Vagina (tissue), 2 donors: ENCODE measurements around the gene R3HDM2. TPM values are rescaled to one million over a fixed set of nuclear protein-coding genes. Genes with fewer than 3 reads are reported as not detected.

Source experiments
- DNase-seq, 2 donors: peaks; one replicate each; pipeline ENCODE4 v3.0.0-alpha.2; 2017; ENCODE audit errors: extremely low spot score in 2 of 2
- H3K27ac ChIP-seq: fragments of 200-600 bp; sonication (generic); one replicate; pipeline ENCODE4 v1.5.1; 2019
- H3K27me3 ChIP-seq: fragments of 200-600 bp; sonication (generic); one replicate; pipeline ENCODE4 v1.5.1; 2019
- H3K36me3 ChIP-seq, 2 donors: fragments of 200-600 bp; sonication (generic); one replicate each; pipeline ENCODE4 v1.5.1; 2017 to 2019
- H3K4me1 ChIP-seq: fragments of 200-600 bp; sonication (generic); one replicate; pipeline ENCODE4 v1.5.1; 2019
- H3K4me3 ChIP-seq, 2 donors: fragments of 200-600 bp; sonication (generic); 1 replicate in 1 of 2; 2 replicates in 1 of 2; pipeline ENCODE4 v1.5.1; 2016 to 2019
- H3K9me3 ChIP-seq: fragments of 200-600 bp; sonication (generic); one replicate; pipeline ENCODE4 v1.5.1; 2019
- POLR2A ChIP-seq, 2 donors: fragments of 450-650 bp; IDR thresholded peaks; one replicate each; pipeline ENCODE4 v1.6.1; 2017; ENCODE audit warnings: antibody characterized with exemption in 2 of 2, mild to moderate bottlenecking in 2 of 2, moderate library complexity in 2 of 2
- POLR2AphosphoS5 ChIP-seq, 2 donors: sonication (generic); formaldehyde crosslinking; IDR thresholded peaks; one replicate each; pipeline ENCODE4 v1.9.0; 2017; ENCODE audit warnings: antibody characterized with exemption in 2 of 2, mild to moderate bottlenecking in 2 of 2, low read depth in 1 of 2; ENCODE audit not compliant: insufficient read depth in 1 of 2
- intact Hi-C: fragments of 100-400 bp; cut with DNase I; formaldehyde crosslinking; loops from one replicate; pipeline ENCODE4 v1.15.1; 2023
- total RNA-seq: library from RNA; depleted of rRNA; stranded (reverse); fragments of >200 nt; gene quantifications from one replicate; pipeline ENCODE4 v1.2.3, GENCODE V29; 2016
- TF ChIP-seq, protein P1 (sequence below), 3 experiments: fragments of 450-650 bp in 2 of 3; fragments of 200-600 bp in 1 of 3; sonication (generic) in 1 of 3; IDR thresholded peaks; one replicate each; pipeline ENCODE4 v1.5.1; 2017 to 2019; ENCODE audit warnings: antibody characterized with exemption in 3 of 3, mild to moderate bottlenecking in 2 of 3, moderate library complexity in 2 of 3

The R3HDM2 gene
- total RNA-seq, 1 donor from 2014 or later: 44.2 TPM

DNA sequence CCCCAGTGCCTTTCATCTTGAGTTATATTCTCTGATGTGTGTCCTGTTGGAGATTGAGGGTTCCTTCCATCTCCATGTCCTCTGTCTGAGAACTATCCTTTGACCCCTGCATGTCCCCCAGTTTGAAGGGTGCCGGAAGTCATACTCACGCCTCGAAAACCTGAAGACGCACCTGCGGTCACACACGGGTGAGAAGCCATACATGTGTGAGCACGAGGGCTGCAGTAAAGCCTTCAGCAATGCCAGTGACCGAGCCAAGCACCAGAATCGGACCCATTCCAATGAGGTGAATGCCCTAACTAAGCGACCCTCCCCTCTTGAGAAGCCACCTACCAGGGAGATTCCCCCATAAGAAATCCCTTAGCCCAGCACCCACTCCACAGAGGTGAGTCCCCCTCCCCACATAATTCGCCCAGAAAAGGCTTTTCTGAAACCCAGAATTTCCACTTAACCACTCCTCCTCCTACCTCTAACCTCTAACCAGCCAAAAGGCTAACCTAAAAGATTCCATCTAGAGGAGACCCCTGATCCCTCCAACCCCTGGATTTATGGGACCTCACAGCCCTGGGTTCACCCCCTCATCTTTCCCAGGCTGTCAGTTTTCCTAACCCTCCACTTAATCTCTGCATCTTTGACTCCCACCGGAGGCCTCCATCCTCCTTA is 36.5 kb upstream of the R3HDM2 start:
- no peaks in the 10 kb centered on the region for H3K27me3 ChIP-seq
- peaks cover 7% of the 10 kb centered on the region for H3K4me1 ChIP-seq
- no peaks in the 10 kb centered on the region for H3K9me3 ChIP-seq
- no peak for DNase-seq
- no peak overlapping the region for H3K4me3 ChIP-seq
- TF ChIP-seq POLR2A (IDR thresholded peaks at IDR 0.05) (no peak), POLR2AphosphoS5 (IDR thresholded peaks at IDR 0.05; ENCODE audit: insufficient read depth in 1 of 2, low read depth in 1 of 2) (no peak)
- TF ChIP-seq, protein P1, sequence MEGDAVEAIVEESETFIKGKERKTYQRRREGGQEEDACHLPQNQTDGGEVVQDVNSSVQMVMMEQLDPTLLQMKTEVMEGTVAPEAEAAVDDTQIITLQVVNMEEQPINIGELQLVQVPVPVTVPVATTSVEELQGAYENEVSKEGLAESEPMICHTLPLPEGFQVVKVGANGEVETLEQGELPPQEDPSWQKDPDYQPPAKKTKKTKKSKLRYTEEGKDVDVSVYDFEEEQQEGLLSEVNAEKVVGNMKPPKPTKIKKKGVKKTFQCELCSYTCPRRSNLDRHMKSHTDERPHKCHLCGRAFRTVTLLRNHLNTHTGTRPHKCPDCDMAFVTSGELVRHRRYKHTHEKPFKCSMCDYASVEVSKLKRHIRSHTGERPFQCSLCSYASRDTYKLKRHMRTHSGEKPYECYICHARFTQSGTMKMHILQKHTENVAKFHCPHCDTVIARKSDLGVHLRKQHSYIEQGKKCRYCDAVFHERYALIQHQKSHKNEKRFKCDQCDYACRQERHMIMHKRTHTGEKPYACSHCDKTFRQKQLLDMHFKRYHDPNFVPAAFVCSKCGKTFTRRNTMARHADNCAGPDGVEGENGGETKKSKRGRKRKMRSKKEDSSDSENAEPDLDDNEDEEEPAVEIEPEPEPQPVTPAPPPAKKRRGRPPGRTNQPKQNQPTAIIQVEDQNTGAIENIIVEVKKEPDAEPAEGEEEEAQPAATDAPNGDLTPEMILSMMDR (IDR thresholded peaks at IDR 0.05): no peak
- intact Hi-C loops: no loop called here
- H3K36me3 ChIP-seq: no peaks in the 10 kb centered on the region
- no peak overlapping the region for H3K27ac ChIP-seq

DNA sequence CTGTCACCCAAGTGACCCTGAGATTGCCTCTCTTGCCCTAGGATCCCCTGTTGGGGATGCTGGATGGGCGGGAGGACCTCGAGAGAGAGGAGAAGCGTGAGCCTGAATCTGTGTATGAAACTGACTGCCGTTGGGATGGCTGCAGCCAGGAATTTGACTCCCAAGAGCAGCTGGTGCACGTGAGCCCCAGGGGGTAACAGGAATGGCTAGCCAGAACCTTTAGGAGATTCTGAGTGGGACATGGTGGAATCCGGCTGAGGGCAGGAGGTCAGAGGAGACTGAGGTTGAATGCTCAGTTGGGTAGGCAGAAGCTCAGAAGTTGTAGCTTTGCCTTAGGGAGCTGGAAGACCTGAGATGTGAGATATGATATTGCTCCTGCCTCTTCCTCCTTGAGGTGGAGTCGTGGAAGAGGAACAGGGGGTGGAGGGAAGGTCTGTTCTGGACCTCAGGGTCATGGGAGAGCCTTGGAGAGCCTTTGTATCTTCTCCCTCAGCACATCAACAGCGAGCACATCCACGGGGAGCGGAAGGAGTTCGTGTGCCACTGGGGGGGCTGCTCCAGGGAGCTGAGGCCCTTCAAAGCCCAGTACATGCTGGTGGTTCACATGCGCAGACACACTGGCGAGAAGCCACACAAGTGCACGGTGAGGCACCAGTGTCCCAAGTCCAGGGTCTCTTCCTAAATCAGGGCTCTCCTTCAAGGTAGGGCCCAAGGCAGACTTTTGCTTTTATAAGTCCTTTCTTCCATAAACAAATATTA is 35.1 kb upstream of the R3HDM2 start:
- Histone ChIP-seq H3K4me1 (peaks cover 20% of the 10 kb centered on the region), H3K9me3 (no peaks in the 10 kb centered on the region), H3K27me3 (no peaks in the 10 kb centered on the region), H3K36me3 (no peaks in the 10 kb centered on the region), H3K27ac (no peak overlapping the region), H3K4me3 (no peak overlapping the region)
- intact Hi-C loops: no loop called here
- TF ChIP-seq POLR2AphosphoS5 (IDR thresholded peaks at IDR 0.05; ENCODE audit: insufficient read depth in 1 of 2, low read depth in 1 of 2) (no peak), POLR2A (IDR thresholded peaks at IDR 0.05) (no peak)
- TF ChIP-seq, protein P1 (IDR thresholded peaks at IDR 0.05): no peak
- DNase-seq: no peak

DNA sequence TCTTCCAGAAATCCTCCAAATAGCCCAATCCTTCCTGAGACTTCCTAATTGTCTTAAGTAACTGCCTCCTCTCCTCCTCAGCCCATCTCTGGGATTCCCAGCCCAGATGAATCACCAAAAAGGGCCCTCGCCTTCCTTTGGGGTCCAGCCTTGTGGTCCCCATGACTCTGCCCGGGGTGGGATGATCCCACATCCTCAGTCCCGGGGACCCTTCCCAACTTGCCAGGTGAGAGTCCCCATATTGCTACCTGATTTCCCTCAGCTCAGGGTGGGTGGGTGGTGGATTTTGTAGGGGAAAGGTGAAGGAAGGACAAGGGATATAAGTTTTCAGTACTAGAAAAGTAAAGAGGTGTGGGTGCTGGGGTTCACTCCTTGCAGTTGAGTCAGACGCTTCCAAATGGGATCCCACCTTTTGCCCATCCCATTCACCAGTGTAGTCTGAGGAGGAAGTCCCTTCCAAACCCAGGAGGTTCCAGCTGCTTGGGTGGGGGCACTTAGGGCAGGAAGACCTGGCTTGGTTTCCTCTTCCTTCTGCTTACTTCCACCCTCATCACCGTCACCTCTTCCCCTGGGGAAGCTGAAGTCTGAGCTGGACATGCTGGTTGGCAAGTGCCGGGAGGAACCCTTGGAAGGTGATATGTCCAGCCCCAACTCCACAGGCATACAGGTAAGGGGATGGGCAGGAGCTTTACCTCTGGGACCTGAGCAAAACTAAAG is 34.3 kb upstream of the R3HDM2 start:
- DNase-seq: no peak
- Histone ChIP-seq H3K36me3 (no peaks in the 10 kb centered on the region), H3K4me3 (no peak overlapping the region), H3K9me3 (no peaks in the 10 kb centered on the region), H3K27ac (no peak overlapping the region), H3K27me3 (no peaks in the 10 kb centered on the region), H3K4me1 (peaks cover 28% of the 10 kb centered on the region)
- TF ChIP-seq POLR2AphosphoS5 (IDR thresholded peaks at IDR 0.05; ENCODE audit: insufficient read depth in 1 of 2, low read depth in 1 of 2): no peak
- TF ChIP-seq POLR2A (IDR thresholded peaks at IDR 0.05): no peak
- TF ChIP-seq, protein P1 (IDR thresholded peaks at IDR 0.05): no peak
- intact Hi-C loops: no loop called here

DNA sequence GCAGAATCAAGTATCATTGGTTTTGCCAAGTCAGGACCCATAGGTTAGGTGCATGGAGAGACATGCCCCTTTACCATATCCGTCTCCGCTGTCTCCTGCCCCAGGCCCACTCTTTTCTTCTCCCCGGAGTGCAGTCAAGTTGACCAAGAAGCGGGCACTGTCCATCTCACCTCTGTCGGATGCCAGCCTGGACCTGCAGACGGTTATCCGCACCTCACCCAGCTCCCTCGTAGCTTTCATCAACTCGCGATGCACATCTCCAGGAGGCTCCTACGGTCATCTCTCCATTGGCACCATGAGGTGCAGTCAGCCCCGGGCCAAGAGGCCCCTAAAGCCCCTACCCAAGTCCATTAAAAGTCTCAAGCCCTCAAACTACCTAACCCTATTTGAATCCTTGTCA is 33.7 kb upstream of the R3HDM2 start:
- no peaks in the 10 kb centered on the region for H3K27me3 ChIP-seq
- no peaks in the 10 kb centered on the region for H3K9me3 ChIP-seq
- no peak overlapping the region for H3K4me3 ChIP-seq
- no peak for DNase-seq
- intact Hi-C loops: no loop called here
- H3K4me1 ChIP-seq: peaks cover 31% of the 10 kb centered on the region
- no peaks in the 10 kb centered on the region for H3K36me3 ChIP-seq
- no peak overlapping the region for H3K27ac ChIP-seq
- TF ChIP-seq, protein P1 (IDR thresholded peaks at IDR 0.05): no peak
- TF ChIP-seq POLR2A (IDR thresholded peaks at IDR 0.05): no peak
- no peak for TF ChIP-seq POLR2AphosphoS5 (IDR thresholded peaks at IDR 0.05; ENCODE audit: insufficient read depth in 1 of 2, low read depth in 1 of 2)
